Upper lobe of left lung (tissue), 4 donors: Measurements from ENCODE around the gene ARFIP1.

Experiments used
- POLR2A ChIP-seq, 4 donors: fragments of 450-650 bp; IDR thresholded peaks; one replicate each; pipeline ENCODE4 v1.5.1; 2016 to 2017; ENCODE audit warnings: antibody characterized with exemption in 4 of 4, mild to moderate bottlenecking in 2 of 4
- POLR2AphosphoS5 ChIP-seq, 2 donors: sonication (generic); formaldehyde crosslinking; IDR thresholded peaks; one replicate each; pipeline ENCODE4 v1.5.1; 2017; ENCODE audit warnings: antibody characterized with exemption in 2 of 2
- TF ChIP-seq, protein P1 (sequence below), 6 experiments: fragments of 450-650 bp in 4 of 6; fragments of 200-600 bp in 2 of 6; sonication (generic) in 2 of 6; IDR thresholded peaks; one replicate each; pipeline ENCODE4 v1.5.1; 2016 to 2019; ENCODE audit warnings: antibody characterized with exemption in 6 of 6

DNA sequence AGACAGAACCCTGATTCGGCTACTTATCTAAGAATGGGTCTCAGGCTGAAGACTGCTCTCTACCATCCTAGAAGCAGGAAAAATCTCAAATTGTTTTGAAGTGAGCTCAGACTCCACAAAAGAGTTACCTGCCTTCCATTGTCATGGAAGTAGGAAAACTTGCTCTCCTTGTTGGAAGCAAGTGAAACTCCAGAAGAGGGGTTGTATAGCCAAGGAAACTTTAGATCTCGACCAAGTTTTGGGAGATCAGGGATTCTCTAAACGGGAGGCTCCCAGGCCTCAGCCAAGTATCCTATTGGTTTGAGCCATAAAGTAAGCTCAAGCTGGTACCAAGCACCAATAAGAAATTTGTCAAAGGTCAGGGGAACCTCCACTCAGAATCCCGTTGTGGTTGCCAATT, 147.2 kb downstream of the ARFIP1 start:
- no peak for TF ChIP-seq POLR2A (IDR thresholded peaks at IDR 0.05)
- TF ChIP-seq, protein P1, sequence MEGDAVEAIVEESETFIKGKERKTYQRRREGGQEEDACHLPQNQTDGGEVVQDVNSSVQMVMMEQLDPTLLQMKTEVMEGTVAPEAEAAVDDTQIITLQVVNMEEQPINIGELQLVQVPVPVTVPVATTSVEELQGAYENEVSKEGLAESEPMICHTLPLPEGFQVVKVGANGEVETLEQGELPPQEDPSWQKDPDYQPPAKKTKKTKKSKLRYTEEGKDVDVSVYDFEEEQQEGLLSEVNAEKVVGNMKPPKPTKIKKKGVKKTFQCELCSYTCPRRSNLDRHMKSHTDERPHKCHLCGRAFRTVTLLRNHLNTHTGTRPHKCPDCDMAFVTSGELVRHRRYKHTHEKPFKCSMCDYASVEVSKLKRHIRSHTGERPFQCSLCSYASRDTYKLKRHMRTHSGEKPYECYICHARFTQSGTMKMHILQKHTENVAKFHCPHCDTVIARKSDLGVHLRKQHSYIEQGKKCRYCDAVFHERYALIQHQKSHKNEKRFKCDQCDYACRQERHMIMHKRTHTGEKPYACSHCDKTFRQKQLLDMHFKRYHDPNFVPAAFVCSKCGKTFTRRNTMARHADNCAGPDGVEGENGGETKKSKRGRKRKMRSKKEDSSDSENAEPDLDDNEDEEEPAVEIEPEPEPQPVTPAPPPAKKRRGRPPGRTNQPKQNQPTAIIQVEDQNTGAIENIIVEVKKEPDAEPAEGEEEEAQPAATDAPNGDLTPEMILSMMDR (IDR thresholded peaks at IDR 0.05), result no peak
- TF ChIP-seq POLR2AphosphoS5 (IDR thresholded peaks at IDR 0.05), result no peak
